Measurements from ENCODE around the gene SIX3.

Gene SIX3

DNA sequence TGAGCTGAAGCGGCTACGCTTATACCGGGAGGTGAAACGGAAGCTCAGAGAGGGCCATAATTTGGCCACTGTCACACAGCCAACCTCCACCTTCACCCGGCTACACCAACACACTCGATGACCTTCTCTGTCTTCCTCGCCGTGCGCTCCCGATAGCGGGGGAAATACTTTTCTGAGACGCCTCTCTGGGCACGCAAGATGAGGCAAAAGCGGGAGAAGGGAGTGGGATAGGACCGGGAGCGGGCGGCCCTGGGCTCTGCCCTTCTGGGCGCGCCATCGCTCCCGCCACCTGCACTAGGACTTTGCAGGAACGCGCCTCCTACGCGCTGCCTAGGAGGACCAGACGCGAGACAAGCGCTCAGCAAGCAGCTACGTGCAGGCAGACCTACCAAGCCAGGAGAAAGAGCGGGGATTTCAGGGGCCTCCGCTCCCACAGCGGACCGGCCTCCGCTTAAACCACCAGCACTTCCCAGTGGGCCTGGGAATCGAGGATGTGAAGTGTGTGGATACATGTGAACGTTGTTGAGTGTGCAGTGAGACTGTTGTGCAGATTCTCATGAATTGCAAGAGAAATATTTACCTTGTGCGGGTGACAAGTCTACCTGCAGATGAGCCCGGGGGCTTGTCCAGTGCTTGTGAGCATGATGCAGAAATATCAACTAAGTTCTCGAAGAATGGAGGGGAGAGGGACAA lies 11.4 kb downstream of the SIX3 start:
- H2AFZ ChIP-seq (ENCODE audit: low read depth, low read length): no peak overlapping the region
- no peak overlapping the region for H3K4me3 ChIP-seq (ENCODE audit: low read length)
- TF ChIP-seq, protein P1, sequence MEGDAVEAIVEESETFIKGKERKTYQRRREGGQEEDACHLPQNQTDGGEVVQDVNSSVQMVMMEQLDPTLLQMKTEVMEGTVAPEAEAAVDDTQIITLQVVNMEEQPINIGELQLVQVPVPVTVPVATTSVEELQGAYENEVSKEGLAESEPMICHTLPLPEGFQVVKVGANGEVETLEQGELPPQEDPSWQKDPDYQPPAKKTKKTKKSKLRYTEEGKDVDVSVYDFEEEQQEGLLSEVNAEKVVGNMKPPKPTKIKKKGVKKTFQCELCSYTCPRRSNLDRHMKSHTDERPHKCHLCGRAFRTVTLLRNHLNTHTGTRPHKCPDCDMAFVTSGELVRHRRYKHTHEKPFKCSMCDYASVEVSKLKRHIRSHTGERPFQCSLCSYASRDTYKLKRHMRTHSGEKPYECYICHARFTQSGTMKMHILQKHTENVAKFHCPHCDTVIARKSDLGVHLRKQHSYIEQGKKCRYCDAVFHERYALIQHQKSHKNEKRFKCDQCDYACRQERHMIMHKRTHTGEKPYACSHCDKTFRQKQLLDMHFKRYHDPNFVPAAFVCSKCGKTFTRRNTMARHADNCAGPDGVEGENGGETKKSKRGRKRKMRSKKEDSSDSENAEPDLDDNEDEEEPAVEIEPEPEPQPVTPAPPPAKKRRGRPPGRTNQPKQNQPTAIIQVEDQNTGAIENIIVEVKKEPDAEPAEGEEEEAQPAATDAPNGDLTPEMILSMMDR (IDR thresholded peaks at IDR 0.05; ENCODE audit: low read depth, low read length): no peak
- TF ChIP-seq EZH2phosphoT487 (IDR thresholded peaks at IDR 0.05; ENCODE audit: low read depth): no peak
- peaks cover 26% of the 10 kb centered on the region for H3K4me1 ChIP-seq (ENCODE audit: low read length)
- H3K36me3 ChIP-seq (replicated peaks; ENCODE audit: low read depth, low read length): no peaks in the 10 kb centered on the region
- H3K9me3 ChIP-seq (ENCODE audit: insufficient read depth, low read length): no peaks in the 10 kb centered on the region
- H3K9ac ChIP-seq (ENCODE audit: low read length): no peak overlapping the region
- no peak overlapping the region for H3K4me2 ChIP-seq (ENCODE audit: low read length)
- no peak overlapping the region for H3K27ac ChIP-seq (ENCODE audit: low read length)
- H4K20me1 ChIP-seq (ENCODE audit: insufficient read depth, low read length): no peaks in the 10 kb centered on the region
- H3K27me3 ChIP-seq (ENCODE audit: low read depth, low read length): peaks cover under 1% of the 10 kb centered on the region; the same call in 1 of the 2 replicates
- no peaks in the 10 kb centered on the region for H3K79me2 ChIP-seq (ENCODE audit: low read length)

DNA sequence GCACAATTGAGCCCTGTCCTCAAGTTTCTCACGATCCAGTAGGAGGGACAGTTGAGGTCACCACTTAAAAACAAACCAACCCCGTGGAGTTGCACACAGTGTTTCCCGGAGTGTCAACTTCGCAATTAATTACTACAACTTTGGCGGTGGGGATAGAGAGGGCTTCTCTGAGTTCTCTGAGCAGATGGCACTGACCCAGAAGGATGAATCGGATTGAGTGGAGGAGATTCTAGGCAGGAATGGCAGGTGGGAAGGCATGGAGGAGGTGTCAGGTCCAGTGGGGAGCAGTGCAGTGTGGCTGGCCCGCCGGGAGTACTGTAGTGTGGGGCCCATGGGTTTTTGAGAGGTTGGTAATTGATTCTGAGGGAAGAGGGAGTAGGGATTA lies 12.0 kb downstream of the SIX3 start:
- no peak overlapping the region for H3K4me2 ChIP-seq (ENCODE audit: low read length)
- no peak overlapping the region for H3K27ac ChIP-seq (ENCODE audit: low read length)
- no peak overlapping the region for H3K4me3 ChIP-seq (ENCODE audit: low read length)
- H3K79me2 ChIP-seq (ENCODE audit: low read length): no peaks in the 10 kb centered on the region
- no peak overlapping the region for H3K9ac ChIP-seq (ENCODE audit: low read length)
- TF ChIP-seq, protein P1 (IDR thresholded peaks at IDR 0.05; ENCODE audit: low read depth, low read length): no peak
- TF ChIP-seq EZH2phosphoT487 (IDR thresholded peaks at IDR 0.05; ENCODE audit: low read depth): no peak
- H2AFZ ChIP-seq (ENCODE audit: low read depth, low read length): no peak overlapping the region
- H3K27me3 ChIP-seq (ENCODE audit: low read depth, low read length): peaks cover 4% of the 10 kb centered on the region; the same call in 1 of the 2 replicates
- no peaks in the 10 kb centered on the region for H4K20me1 ChIP-seq (ENCODE audit: insufficient read depth, low read length)
- H3K4me1 ChIP-seq (ENCODE audit: low read length): peaks cover 26% of the 10 kb centered on the region
- H3K36me3 ChIP-seq (replicated peaks; ENCODE audit: low read depth, low read length): no peaks in the 10 kb centered on the region
- H3K9me3 ChIP-seq (ENCODE audit: insufficient read depth, low read length): no peaks in the 10 kb centered on the region

DNA sequence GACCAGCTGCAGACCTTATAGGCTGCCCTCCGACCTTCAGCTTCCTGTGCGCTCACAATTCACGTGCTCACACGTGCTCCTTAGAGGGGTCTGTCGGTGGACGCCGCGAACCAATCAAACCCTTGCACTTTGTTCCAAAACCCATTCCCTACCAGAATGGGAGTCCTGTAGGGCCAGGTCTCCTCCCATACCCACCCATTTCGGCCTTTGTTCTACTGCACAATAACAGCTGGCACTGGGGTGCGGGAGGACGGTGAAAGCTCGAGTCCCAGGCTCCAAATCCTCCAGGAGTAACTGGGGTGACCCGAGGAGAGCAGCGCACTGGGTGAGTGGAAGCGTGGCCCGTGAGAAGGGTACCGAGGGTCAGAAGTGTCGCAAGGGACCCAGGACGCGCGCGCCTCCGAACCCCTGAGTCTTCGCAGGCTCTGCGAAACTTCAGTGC lies 13.0 kb downstream of the SIX3 start:
- peaks cover 18% of the 10 kb centered on the region for H3K4me1 ChIP-seq (ENCODE audit: low read length)
- H3K9ac ChIP-seq (ENCODE audit: low read length): no peak overlapping the region
- H3K27ac ChIP-seq (ENCODE audit: low read length): no peak overlapping the region
- no peaks in the 10 kb centered on the region for H4K20me1 ChIP-seq (ENCODE audit: insufficient read depth, low read length)
- H3K4me2 ChIP-seq (ENCODE audit: low read length): no peak overlapping the region
- H3K9me3 ChIP-seq (ENCODE audit: insufficient read depth, low read length): no peaks in the 10 kb centered on the region
- H3K4me3 ChIP-seq (ENCODE audit: low read length): no peak overlapping the region
- no peaks in the 10 kb centered on the region for H3K79me2 ChIP-seq (ENCODE audit: low read length)
- TF ChIP-seq, protein P1 (IDR thresholded peaks at IDR 0.05; ENCODE audit: low read depth, low read length): no peak
- TF ChIP-seq EZH2phosphoT487 (IDR thresholded peaks at IDR 0.05; ENCODE audit: low read depth): no peak
- no peak overlapping the region for H2AFZ ChIP-seq (ENCODE audit: low read depth, low read length)
- peaks cover 4% of the 10 kb centered on the region; the same call in 1 of the 2 replicates for H3K27me3 ChIP-seq (ENCODE audit: low read depth, low read length)
- H3K36me3 ChIP-seq (replicated peaks; ENCODE audit: low read depth, low read length): no peaks in the 10 kb centered on the region

DNA sequence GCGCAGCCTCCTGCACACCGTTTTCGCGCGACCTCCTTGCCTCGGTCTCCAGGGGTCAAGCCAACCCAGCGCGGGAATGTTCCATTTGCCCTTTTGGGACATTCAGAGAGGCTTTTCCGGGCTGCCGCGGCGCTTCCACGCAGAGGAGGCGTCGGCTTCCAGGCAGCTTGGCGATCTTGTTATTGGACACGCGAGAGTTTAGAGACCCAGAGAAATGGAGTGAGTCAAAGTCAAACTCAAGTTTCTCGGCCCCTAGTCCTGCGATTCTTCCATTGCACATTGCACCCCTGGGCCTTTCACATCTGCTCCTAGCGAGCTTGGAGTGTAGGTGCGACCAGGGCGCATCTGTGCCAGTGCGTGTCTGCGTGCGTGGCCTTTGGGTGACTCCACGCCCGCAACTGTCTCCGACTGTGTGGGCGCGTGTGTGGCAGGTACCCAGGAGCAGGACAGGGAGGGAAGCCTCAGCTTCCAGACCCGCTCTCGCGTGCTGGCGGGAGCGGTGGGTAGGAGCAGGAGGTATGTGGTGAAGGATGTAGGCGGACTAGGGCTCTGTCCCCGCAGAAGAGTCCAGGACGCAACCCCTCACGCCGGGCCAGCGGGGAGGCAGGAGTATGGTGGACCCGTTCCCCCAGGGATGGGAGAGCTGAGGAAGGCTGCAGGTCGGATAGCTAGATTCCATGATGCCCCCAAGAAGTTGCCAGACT lies 13.5 kb downstream of the SIX3 start:
- Histone ChIP-seq H3K9me3 (ENCODE audit: insufficient read depth, low read length) (no peaks in the 10 kb centered on the region), H2AFZ (ENCODE audit: low read depth, low read length) (peak overlapping the region; percentile 84), H3K36me3 (replicated peaks; ENCODE audit: low read depth, low read length) (no peaks in the 10 kb centered on the region), H3K79me2 (ENCODE audit: low read length) (no peaks in the 10 kb centered on the region), H3K4me1 (ENCODE audit: low read length) (peaks cover 16% of the 10 kb centered on the region), H3K9ac (ENCODE audit: low read length) (peak overlapping the region; percentile 35; the same call in 1 of the 2 replicates), H3K4me3 (ENCODE audit: low read length) (peak overlapping the region; percentile 76), H3K27me3 (ENCODE audit: low read depth, low read length) (peaks cover 4% of the 10 kb centered on the region; the same call in 1 of the 2 replicates), H3K4me2 (ENCODE audit: low read length) (peak overlapping the region; percentile 81), H4K20me1 (ENCODE audit: insufficient read depth, low read length) (no peaks in the 10 kb centered on the region), H3K27ac (ENCODE audit: low read length) (no peak overlapping the region)
- no peak for TF ChIP-seq EZH2phosphoT487 (IDR thresholded peaks at IDR 0.05; ENCODE audit: low read depth)
- TF ChIP-seq, protein P1 (IDR thresholded peaks at IDR 0.05; ENCODE audit: low read depth, low read length): no peak

All from OCI-LY3 (cell line).